Measurements from ENCODE around the gene SNX12. TPM values are rescaled to one million over a fixed set of nuclear protein-coding genes. Genes with fewer than 3 reads are reported as not detected.

Gene SNX12
- total RNA-seq, 6 experiments from 2014 or later: 87.0 to 101 (median 91.1) TPM

- H3K4me1 Mint-ChIP-seq (ENCODE audit: low read depth): peaks cover 10% of the 10 kb centered on the region; the same call in 1 of the 2 replicates
- no peaks in the 10 kb centered on the region; the same call in none of the 2 replicates for H3K27me3 Mint-ChIP-seq (ENCODE audit: insufficient read depth)
- no peak overlapping the region for H3K4me3 Mint-ChIP-seq
- H3K36me3 Mint-ChIP-seq (ENCODE audit: low read depth): no peaks in the 10 kb centered on the region
- TF ChIP-seq CTCF (IDR thresholded peaks at IDR 0.05): no peak
- H3K9me3 Mint-ChIP-seq: no peaks in the 10 kb centered on the region
- DNase-seq: no peak
- H3K27ac Mint-ChIP-seq: no peak overlapping the region
These were observed 17.8 kb upstream of the SNX12 start for GRCh38 chrX:71085900-71086299.

GRCh38 chrX:71082822-71083221 is 14.7 kb upstream of the SNX12 start:
- H3K9me3 Mint-ChIP-seq: no peaks in the 10 kb centered on the region
- H3K27ac Mint-ChIP-seq: no peak overlapping the region
- no peaks in the 10 kb centered on the region for H3K36me3 Mint-ChIP-seq (ENCODE audit: low read depth)
- no peak for DNase-seq
- peaks cover 10% of the 10 kb centered on the region; the same call in 1 of the 2 replicates for H3K4me1 Mint-ChIP-seq (ENCODE audit: low read depth)
- H3K27me3 Mint-ChIP-seq (ENCODE audit: insufficient read depth): peaks cover 6% of the 10 kb centered on the region
- no peak for TF ChIP-seq CTCF (IDR thresholded peaks at IDR 0.05)
- no peak overlapping the region for H3K4me3 Mint-ChIP-seq

GRCh38 chrX:71082124-71082647 is 14.1 kb upstream of the SNX12 start:
- Mint-ChIP-seq H3K4me1 (ENCODE audit: low read depth) (peaks cover 10% of the 10 kb centered on the region; the same call in 1 of the 2 replicates), H3K27ac (no peak overlapping the region), H3K27me3 (ENCODE audit: insufficient read depth) (peaks cover 6% of the 10 kb centered on the region), H3K4me3 (no peak overlapping the region), H3K36me3 (ENCODE audit: low read depth) (no peaks in the 10 kb centered on the region), H3K9me3 (no peaks in the 10 kb centered on the region)
- no peak for TF ChIP-seq CTCF (IDR thresholded peaks at IDR 0.05)
- no peak for DNase-seq

GRCh38 chrX:71081330-71082123 is 13.4 kb upstream of the SNX12 start:
- Mint-ChIP-seq H3K27me3 (ENCODE audit: insufficient read depth) (peaks cover 6% of the 10 kb centered on the region), H3K27ac (no peak overlapping the region), H3K4me3 (no peak overlapping the region), H3K4me1 (ENCODE audit: low read depth) (peaks cover 10% of the 10 kb centered on the region; the same call in 1 of the 2 replicates), H3K9me3 (no peaks in the 10 kb centered on the region), H3K36me3 (ENCODE audit: low read depth) (no peaks in the 10 kb centered on the region)
- no peak for TF ChIP-seq CTCF (IDR thresholded peaks at IDR 0.05)
- no peak for DNase-seq

- H3K27me3 Mint-ChIP-seq (ENCODE audit: insufficient read depth): peaks cover 1% of the 10 kb centered on the region
- no peak for DNase-seq
- no peaks in the 10 kb centered on the region for H3K9me3 Mint-ChIP-seq
- no peak overlapping the region for H3K27ac Mint-ChIP-seq
- no peaks in the 10 kb centered on the region for H3K36me3 Mint-ChIP-seq (ENCODE audit: low read depth)
- H3K4me1 Mint-ChIP-seq (ENCODE audit: low read depth): peaks cover 6% of the 10 kb centered on the region
- H3K4me3 Mint-ChIP-seq: no peak overlapping the region
- no peak for TF ChIP-seq CTCF (IDR thresholded peaks at IDR 0.05)
These were observed 2.4 kb upstream of the SNX12 start for GRCh38 chrX:71070531-71070930.
